ENCODE results near the gene HOXA1.

The HOXA1 gene

DNA sequence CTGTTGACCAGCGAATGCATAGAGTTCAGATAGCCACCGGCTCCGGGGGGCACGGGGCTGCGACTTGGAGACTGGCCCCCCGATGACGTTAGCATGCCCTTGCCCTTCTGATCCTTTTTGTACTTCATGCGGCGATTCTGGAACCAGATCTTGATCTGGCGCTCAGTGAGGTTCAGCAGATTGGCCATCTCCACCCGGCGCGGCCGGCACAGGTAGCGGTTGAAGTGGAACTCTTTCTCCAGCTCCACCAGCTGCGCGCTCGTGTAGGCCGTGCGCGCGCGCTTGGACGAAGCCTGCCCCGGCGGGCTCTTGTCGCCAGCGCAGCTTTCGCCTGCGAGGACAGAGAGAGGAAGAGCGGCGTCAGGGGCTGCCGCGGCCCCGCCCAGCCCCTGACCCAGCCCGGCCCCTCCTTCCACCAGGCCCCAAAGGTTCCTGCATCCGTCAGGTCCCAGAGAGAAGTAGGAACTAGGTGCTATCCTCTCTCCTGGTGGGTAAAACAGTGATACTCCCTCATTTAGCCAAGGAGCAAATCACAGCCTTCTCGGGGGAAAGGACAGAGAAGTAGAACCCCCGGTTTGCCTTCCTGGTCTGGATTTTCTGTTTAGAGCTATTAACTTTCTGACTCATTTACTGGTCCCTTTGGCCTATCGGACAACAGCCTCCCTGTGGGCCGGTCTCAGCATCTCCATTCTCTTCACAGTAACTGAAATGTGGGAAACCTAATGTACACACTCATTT, 12.8 kb upstream of the HOXA1 start:
- H3K4me3 ChIP-seq (ENCODE audit: low read depth, low read length) = peak overlapping the region; percentile 15
- DNase-seq = no peak

GRCh38 chr7:27107391-27108381, 11.9 kb upstream of the HOXA1 start:
- H3K4me3 ChIP-seq (ENCODE audit: low read depth, low read length) = peak overlapping the region; percentile 26
- DNase-seq = no peak
- no peaks in the 10 kb centered on the region for H3K36me3 ChIP-seq (replicated peaks)
- in situ Hi-C loops (cut with HindIII; ENCODE audit: low pct_ligation_motif_present, low sequenced_read_pairs) = no loop called here
- peaks cover 98% of the 10 kb centered on the region for H3K27me3 ChIP-seq (replicated peaks)
- TF ChIP-seq CTCF (IDR thresholded peaks at IDR 0.05; ENCODE audit: low read depth, low read length, missing control alignments) = no peak
- no peak overlapping the region for H3K27ac ChIP-seq

More for the DNA sequence above, 12.8 kb upstream of the HOXA1 start:
- Histone ChIP-seq H3K36me3 (replicated peaks) (no peaks in the 10 kb centered on the region), H3K27me3 (replicated peaks) (peaks cover 98% of the 10 kb centered on the region), H3K27ac (no peak overlapping the region)
- TF ChIP-seq CTCF (IDR thresholded peaks at IDR 0.05; ENCODE audit: low read depth, low read length, missing control alignments) = no peak
- in situ Hi-C loops (cut with HindIII; ENCODE audit: low pct_ligation_motif_present, low sequenced_read_pairs) = no loop called here

- no peak for TF ChIP-seq CTCF (IDR thresholded peaks at IDR 0.05; ENCODE audit: low read depth, low read length, missing control alignments)
- in situ Hi-C loops (cut with HindIII; ENCODE audit: low pct_ligation_motif_present, low sequenced_read_pairs) = no loop called here
- peaks cover 98% of the 10 kb centered on the region for H3K27me3 ChIP-seq (replicated peaks)
- no peaks in the 10 kb centered on the region for H3K36me3 ChIP-seq (replicated peaks)
- H3K4me3 ChIP-seq (ENCODE audit: low read depth, low read length) = no peak overlapping the region
- no peak overlapping the region for H3K27ac ChIP-seq
- no peak for DNase-seq
Measured at GRCh38 chr7:27106901-27107240, 11.1 kb upstream of the HOXA1 start.

GRCh38 chr7:27106181-27106900, 10.5 kb upstream of the HOXA1 start:
- Histone ChIP-seq H3K27me3 (replicated peaks) (peaks cover 98% of the 10 kb centered on the region), H3K36me3 (replicated peaks) (no peaks in the 10 kb centered on the region), H3K27ac (no peak overlapping the region), H3K4me3 (ENCODE audit: low read depth, low read length) (peak overlapping the region; percentile 38)
- in situ Hi-C loops (cut with HindIII; ENCODE audit: low pct_ligation_motif_present, low sequenced_read_pairs) = no loop called here
- TF ChIP-seq CTCF (IDR thresholded peaks at IDR 0.05; ENCODE audit: low read depth, low read length, missing control alignments) = no peak
- DNase-seq = no peak

DNA sequence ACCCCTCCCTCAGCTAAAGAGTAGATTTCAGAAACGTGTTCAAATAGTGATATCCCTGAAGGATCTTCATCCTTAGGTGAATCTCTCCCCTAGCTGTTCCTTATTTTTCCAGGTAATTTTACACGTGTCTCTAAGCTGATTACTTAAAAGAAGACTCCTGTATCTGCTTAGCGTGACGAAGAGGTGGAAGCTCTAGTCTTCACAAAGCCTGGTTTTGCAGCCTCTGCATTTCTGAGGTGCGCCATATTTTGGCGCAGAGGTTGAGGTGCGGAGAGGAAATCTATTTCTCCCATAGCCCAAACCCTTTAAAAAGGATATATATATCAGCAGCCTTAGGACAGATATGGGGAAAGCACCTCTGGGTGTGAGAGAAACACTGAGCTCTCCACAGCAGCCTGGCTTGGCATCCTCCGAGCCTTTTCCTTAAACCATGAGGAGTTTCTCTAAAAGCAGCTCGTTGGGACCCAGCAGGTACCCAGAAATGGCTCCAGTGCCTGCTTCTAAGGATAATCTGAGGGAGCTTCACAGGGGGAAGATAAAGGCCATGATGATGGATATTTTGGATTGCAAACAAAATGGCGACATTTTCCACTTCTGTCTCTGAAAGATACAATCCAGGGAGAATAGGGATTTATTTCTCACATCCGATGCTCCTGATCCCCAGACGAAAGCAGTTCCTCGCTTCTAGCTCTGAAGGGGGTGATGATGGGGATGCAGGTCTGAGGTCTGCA, 9.7 kb upstream of the HOXA1 start:
- Histone ChIP-seq H3K27ac (no peak overlapping the region), H3K4me3 (ENCODE audit: low read depth, low read length) (no peak overlapping the region), H3K27me3 (replicated peaks) (peaks cover 98% of the 10 kb centered on the region), H3K36me3 (replicated peaks) (no peaks in the 10 kb centered on the region)
- in situ Hi-C loops (cut with HindIII; ENCODE audit: low pct_ligation_motif_present, low sequenced_read_pairs) = no loop called here
- DNase-seq = no peak
- TF ChIP-seq CTCF (IDR thresholded peaks at IDR 0.05; ENCODE audit: low read depth, low read length, missing control alignments) = no peak
